ENCODE data around the gene SERPING1.
"Not testable (repeated sequence)": the region's sequence is repeated elsewhere in the genome, so short reads cannot be mapped to it uniquely, and the experiment has no call there.

SERPING1 gene

DNA sequence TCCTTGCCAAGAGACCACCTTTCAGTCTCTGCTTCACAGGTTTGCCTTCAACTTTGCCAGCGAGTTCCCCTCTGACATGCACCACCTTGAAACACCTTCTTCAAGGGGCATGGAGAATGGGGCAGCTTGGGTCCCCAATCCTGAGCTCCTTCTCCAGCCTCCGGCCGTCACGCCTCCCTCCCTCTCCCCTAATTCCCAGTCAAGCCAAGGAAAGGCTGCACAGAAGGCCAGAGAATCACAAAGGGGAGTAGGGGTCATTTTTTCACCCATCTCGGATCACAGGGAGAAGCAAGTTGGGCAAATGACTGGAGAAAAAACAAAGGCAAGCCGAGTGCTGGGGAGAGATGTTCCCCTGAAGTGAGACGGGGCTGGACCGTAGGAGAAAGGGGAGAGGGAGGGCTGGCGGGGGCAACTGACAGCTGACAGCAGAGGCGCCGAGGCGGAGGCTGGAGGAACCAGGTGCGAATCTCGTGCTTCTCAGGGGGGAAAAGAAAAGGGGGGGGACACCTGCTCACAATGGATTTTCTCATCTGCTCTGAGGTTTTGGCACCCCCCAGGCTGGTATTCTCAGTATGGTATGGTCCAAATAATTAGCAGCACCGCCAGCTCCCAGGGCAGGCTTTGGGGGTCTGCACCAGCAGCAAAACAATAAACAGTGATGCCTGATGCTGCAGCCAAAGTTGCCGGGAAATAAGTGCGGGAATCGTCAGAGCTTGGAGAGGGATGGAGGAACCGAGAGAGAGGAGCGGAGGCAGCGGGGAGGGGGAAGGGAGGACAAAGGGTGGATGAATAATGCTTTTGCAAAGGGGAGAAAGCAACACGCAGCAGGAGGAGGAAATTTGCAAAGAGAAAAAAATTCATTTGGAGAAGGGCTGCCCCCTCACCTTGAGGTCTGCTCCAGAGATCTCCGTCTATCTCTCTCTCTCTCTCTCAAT is 51.6 kb downstream of the SERPING1 start:
- H3K27ac ChIP-seq: no peak overlapping the region
- no peak for TF ChIP-seq ZFX (IDR thresholded peaks at IDR 0.05)
- TF ChIP-seq, protein P1, sequence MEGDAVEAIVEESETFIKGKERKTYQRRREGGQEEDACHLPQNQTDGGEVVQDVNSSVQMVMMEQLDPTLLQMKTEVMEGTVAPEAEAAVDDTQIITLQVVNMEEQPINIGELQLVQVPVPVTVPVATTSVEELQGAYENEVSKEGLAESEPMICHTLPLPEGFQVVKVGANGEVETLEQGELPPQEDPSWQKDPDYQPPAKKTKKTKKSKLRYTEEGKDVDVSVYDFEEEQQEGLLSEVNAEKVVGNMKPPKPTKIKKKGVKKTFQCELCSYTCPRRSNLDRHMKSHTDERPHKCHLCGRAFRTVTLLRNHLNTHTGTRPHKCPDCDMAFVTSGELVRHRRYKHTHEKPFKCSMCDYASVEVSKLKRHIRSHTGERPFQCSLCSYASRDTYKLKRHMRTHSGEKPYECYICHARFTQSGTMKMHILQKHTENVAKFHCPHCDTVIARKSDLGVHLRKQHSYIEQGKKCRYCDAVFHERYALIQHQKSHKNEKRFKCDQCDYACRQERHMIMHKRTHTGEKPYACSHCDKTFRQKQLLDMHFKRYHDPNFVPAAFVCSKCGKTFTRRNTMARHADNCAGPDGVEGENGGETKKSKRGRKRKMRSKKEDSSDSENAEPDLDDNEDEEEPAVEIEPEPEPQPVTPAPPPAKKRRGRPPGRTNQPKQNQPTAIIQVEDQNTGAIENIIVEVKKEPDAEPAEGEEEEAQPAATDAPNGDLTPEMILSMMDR (conservative IDR thresholded peaks at IDR 0.05): no peak

DNA sequence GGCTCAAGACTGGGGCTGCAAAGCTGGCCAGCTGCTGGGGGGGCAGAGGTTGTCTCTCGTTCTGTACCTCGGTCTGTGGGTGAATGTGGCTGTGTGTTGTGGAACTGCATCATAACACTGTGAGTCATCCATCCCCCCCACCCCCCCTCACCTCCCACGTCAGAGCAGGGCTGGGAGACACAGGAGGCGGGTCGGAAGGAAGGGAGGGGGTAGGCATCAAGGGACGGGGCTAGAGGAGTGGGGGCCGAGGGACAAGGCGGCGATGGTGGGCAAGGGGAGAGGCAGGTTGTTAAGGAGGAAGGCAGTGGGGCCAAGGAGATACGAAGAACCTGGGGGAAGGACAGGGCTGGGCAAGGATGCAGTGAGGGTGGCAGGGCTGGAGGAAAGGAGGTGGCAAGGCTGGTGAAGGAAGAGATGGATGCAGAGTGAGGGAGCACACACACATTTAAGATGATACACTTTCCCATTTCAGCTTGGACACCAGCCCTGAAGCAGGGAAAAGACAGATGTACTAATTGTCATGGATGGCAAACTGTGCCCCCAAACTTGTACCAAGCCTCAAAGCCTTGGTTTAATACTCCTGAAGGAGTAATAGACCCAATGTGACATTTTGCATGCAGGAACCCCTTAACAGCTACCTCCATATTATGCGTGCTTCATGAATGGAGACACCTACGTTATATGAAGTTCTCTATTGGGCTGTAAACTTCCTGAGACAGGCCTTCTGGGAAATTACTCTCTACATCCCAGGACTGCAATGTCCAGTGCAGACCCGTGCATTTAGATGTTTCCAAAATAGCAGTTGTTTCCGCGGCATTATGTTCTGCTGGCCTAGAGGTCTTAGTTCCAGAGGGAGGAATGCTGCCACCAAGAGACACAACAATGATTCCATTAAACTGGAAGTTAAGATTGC is 52.6 kb downstream of the SERPING1 start, which contains the start of gene YPEL4:
Gene YPEL4 (minus strand): TSS at position 87 of the 913 bp plus-strand sequence. CDS start 2,805 bp downstream, outside the sequence.
- H3K27ac ChIP-seq: no peak within 1 kb of the TSS
- TF ChIP-seq, protein P1 (conservative IDR thresholded peaks at IDR 0.05): no peak
- TF ChIP-seq ZFX (IDR thresholded peaks at IDR 0.05): no peak

DNA sequence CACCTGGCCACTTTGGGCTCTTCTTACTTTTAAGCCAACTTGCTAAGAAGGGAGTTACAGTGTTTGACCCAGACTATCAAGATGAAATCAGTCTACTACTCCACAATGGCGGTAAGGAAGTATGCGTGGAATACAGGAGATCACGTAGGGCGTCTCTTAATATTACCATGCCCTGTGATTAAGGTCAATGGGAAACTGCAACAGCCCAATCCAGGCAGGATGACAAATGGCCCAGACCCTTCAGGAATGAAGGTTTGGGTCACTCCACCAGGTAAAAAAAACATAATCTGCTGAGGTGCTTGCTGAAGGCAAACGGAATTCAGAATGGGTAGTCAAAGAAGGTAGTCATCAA is 53.2 kb downstream of the SERPING1 start:
- no peak overlapping the region for H3K27ac ChIP-seq
- no peak for TF ChIP-seq ZFX (IDR thresholded peaks at IDR 0.05)
- TF ChIP-seq, protein P1 (conservative IDR thresholded peaks at IDR 0.05): no peak

DNA sequence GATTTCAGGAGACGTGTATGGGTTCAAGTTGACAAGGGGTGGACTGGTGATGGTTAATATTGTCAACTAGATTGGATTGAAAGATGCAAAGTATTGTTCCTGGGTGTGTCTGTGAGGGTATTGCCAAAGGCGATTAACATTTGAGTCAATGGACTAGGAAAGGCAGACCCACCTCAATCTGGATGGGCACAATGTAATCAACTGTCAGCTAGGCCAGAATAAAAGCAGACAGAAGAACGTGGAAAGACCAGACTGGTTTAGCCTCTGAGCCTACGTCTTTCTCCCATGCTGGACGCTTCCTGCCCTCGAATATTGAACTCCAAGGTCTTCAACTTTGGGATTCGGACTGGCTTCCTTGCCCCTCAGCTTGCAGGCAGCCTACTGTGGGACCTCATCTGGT is 53.9 kb downstream of the SERPING1 start:
- TF ChIP-seq, protein P1 (conservative IDR thresholded peaks at IDR 0.05): no peak
- no peak for TF ChIP-seq ZFX (IDR thresholded peaks at IDR 0.05)

DNA sequence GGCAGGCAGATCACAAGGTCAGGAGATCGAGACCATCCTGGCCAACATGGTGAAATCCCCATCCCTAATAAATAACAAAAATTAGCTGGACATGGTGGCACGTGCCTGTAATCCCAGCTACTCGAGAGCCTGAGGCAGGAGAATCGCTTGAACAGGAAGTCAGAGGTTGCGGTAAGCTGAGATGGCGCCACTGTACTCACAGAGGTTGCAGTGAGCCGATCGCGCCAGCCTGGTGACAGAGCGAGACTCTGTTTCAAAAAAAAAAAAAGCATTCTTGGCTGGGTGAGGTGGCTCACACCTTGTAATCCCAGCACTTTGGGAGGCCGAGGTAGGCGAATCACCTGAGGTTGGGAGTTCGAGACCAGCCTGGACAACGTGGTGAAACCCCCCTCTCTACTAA is 54.7 kb downstream of the SERPING1 start:
- H3K27ac ChIP-seq: not testable (repeated sequence)

More for the DNA sequence above, 53.9 kb downstream of the SERPING1 start:
- no peak overlapping the region for H3K27ac ChIP-seq

DNA sequence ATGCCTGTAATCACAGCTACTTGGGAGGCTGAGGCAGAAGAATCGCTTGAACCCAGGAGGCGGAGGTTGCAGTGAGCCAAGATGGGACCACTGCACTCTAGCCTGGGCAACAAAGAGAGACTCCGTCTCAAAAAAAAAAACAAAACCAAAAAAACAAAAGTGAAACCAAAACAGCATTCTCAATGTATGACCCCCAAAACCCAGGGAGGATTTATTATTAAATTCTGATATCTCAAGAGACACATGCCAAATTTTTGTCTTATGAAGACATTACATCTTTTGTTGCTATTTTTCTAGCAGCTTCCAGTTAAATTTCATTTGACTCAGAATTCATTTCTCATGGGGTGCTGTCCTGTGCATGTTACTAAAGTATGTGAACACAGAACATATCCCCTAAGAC is 55.2 kb downstream of the SERPING1 start:
- TF ChIP-seq ZFX (IDR thresholded peaks at IDR 0.05): no peak
- TF ChIP-seq, protein P1 (conservative IDR thresholded peaks at IDR 0.05): no peak
- no peak overlapping the region for H3K27ac ChIP-seq

DNA sequence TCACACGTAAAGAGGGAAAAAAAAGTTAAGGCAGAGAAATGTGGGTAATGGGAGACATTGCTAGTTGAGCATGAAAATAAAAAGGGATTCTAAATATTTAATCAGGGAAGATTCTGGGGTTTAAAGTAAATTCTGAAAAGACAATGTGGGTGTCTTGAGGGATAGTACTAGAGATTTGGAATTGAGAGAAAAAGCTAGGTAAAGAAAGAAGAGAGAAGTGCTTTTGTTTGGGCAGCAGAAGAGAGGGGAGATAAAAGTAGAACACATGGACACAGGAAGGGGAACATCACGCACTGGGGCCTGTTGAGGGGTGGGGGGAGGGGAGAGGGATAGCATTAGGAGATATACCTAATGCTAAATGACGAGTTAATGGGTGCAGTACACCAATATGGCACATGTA is 55.7 kb downstream of the SERPING1 start:
- H3K27ac ChIP-seq: no peak overlapping the region
- TF ChIP-seq ZFX (IDR thresholded peaks at IDR 0.05): no peak
- TF ChIP-seq, protein P1 (conservative IDR thresholded peaks at IDR 0.05): no peak
